HUES6 (cell line): ENCODE results near the gene BRSK2.

Experiments used
- H3K27ac ChIP-seq: 2 replicates; pipeline ENCODE4 v1.7.0; 2013; ENCODE audit warnings: low read depth, mild to moderate bottlenecking, low read length, inconsistent platforms
- H3K27me3 ChIP-seq: 2 replicates; pipeline ENCODE4 v1.6.1; 2013; ENCODE audit warnings: low read length; ENCODE audit not compliant: control insufficient read depth, insufficient read depth
- H3K36me3 ChIP-seq: 2 replicates; pipeline ENCODE4 v1.6.1; 2013; ENCODE audit warnings: low read length; ENCODE audit not compliant: control insufficient read depth, insufficient read depth
- H3K4me1 ChIP-seq: 2 replicates; pipeline ENCODE4 v1.6.1; 2013; ENCODE audit warnings: low read length; ENCODE audit not compliant: control insufficient read depth, insufficient read depth
- H3K4me3 ChIP-seq: 2 replicates; pipeline ENCODE4 v1.5.1; 2013; ENCODE audit warnings: low read depth, low read length
- H3K9ac ChIP-seq: one replicate; pipeline ENCODE4 v1.6.1; 2013; ENCODE audit warnings: mild to moderate bottlenecking, low read length
- H3K9me3 ChIP-seq: 2 replicates; pipeline ENCODE4 v1.6.1; 2013; ENCODE audit warnings: low read depth, low read length; ENCODE audit not compliant: control insufficient read depth, insufficient read depth

BRSK2 gene

GRCh38 chr11:1392111-1392510 is 2.4 kb downstream of the BRSK2 start:
- Histone ChIP-seq H3K27ac (no peak overlapping the region), H3K9ac (no peak overlapping the region), H3K4me3 (no peak overlapping the region), H3K9me3 (no peaks in the 10 kb centered on the region), H3K27me3 (peaks cover 44% of the 10 kb centered on the region), H3K4me1 (peaks cover 19% of the 10 kb centered on the region), H3K36me3 (no peaks in the 10 kb centered on the region)

DNA sequence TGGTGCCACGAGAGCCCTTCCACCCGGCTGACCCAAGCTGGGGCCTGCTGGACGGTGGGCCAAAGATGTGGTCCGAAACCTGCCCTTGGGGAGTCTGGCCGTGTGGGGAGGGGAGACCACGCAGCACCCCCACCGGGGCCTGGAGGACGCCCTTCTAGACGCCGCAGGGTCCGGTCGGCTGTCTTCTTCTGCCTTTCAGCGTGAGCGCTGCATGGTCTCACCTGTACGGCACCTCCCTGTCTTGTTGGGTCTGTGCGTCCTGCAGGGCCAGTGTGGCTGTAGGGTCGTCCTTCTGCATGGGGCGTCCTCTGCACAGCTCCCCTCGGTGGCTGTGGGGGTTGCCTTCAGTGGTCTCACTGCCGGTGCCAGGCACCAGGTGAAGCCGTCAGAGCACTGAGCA is 2.8 kb downstream of the BRSK2 start:
- H3K4me1 ChIP-seq, result peaks cover 19% of the 10 kb centered on the region
- no peak overlapping the region for H3K9ac ChIP-seq
- H3K9me3 ChIP-seq, result no peaks in the 10 kb centered on the region
- H3K27ac ChIP-seq, result no peak overlapping the region
- H3K27me3 ChIP-seq, result peaks cover 43% of the 10 kb centered on the region
- no peak overlapping the region for H3K4me3 ChIP-seq
- no peaks in the 10 kb centered on the region for H3K36me3 ChIP-seq

GRCh38 chr11:1393038-1393710 is 3.4 kb downstream of the BRSK2 start:
- Histone ChIP-seq H3K9ac (no peak overlapping the region), H3K36me3 (no peaks in the 10 kb centered on the region), H3K4me3 (no peak overlapping the region), H3K9me3 (no peaks in the 10 kb centered on the region), H3K27ac (no peak overlapping the region), H3K27me3 (peaks cover 37% of the 10 kb centered on the region), H3K4me1 (peaks cover 14% of the 10 kb centered on the region)

DNA sequence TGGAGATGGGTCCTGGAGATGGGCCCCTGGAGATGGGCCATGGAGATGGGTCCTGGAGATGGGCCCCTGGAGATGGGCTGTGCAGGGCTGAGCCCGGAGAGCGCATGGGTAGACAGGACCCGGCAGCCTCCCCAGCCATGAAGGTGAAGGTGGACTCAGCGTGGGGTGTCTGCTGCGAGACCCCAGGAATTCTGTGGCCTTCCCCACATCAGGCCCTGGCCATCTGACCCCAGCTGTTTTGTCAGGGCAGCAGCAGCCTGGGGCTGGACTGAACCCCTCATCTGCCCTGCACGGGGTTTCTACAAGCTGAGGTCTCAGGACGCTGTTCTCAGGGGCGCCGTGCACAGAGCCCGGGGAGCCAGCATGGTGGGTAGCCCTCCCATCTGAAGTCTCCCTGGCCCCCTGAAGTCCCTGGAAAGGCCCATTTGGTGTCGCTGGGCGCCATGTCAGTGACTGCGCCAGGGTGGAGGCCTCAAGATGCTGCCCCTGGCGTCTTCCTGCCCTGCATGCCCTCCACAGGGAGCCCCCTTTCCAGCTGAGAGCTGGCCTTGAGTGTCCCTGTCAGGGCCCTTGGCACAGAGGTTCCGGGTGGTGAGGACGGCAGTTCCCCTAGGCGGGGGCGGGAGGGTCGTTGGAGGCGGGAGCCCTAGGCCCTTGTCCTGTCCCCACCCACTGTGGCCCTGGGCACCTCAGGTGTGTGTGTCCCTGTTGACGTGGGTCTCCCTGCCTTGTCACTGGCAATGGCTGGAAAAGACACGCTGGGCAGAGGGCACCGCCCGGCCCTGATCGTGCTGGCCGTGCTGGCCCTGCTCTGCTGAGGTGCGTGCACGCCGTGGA is 5.4 kb downstream of the BRSK2 start:
- Histone ChIP-seq H3K9me3 (no peaks in the 10 kb centered on the region), H3K27ac (no peak overlapping the region), H3K9ac (no peak overlapping the region), H3K36me3 (no peaks in the 10 kb centered on the region), H3K4me3 (no peak overlapping the region), H3K4me1 (peaks cover 6% of the 10 kb centered on the region; the same call in 1 of the 2 replicates), H3K27me3 (peaks cover 27% of the 10 kb centered on the region)

GRCh38 chr11:1395773-1396374 is 6.1 kb downstream of the BRSK2 start:
- H3K9me3 ChIP-seq, result no peaks in the 10 kb centered on the region
- no peak overlapping the region for H3K4me3 ChIP-seq
- peaks cover 6% of the 10 kb centered on the region; the same call in 1 of the 2 replicates for H3K4me1 ChIP-seq
- H3K27me3 ChIP-seq, result peaks cover 23% of the 10 kb centered on the region
- H3K36me3 ChIP-seq, result no peaks in the 10 kb centered on the region
- H3K27ac ChIP-seq, result no peak overlapping the region
- no peak overlapping the region for H3K9ac ChIP-seq

DNA sequence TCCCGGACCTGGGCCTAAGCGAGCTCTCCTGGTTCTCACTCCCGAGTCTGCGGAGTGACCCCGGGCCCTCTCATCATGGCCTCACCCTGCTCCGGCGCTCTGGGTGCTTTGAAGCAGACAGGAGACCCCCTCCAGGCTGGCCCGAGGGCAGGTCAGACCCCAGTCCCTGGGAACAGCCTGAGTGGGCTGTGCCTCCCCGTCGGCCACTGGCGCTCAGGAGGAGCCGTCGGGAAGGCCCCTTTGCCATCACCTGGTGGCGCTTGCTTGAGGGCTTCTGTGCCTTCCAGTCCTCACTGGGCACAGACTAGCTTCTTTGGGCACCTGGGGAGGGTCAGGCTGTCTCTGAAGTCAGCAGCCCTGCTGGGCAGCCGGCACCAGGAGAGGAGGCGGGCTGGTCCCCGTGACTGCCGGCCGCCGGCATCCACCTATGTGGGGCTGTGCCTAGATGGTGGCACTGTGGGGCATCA is 6.7 kb downstream of the BRSK2 start:
- no peaks in the 10 kb centered on the region for H3K36me3 ChIP-seq
- no peaks in the 10 kb centered on the region for H3K9me3 ChIP-seq
- H3K27ac ChIP-seq, result no peak overlapping the region
- H3K27me3 ChIP-seq, result peaks cover 17% of the 10 kb centered on the region
- H3K9ac ChIP-seq, result no peak overlapping the region
- H3K4me3 ChIP-seq, result no peak overlapping the region
- H3K4me1 ChIP-seq, result peaks cover 3% of the 10 kb centered on the region; the same call in 1 of the 2 replicates

DNA sequence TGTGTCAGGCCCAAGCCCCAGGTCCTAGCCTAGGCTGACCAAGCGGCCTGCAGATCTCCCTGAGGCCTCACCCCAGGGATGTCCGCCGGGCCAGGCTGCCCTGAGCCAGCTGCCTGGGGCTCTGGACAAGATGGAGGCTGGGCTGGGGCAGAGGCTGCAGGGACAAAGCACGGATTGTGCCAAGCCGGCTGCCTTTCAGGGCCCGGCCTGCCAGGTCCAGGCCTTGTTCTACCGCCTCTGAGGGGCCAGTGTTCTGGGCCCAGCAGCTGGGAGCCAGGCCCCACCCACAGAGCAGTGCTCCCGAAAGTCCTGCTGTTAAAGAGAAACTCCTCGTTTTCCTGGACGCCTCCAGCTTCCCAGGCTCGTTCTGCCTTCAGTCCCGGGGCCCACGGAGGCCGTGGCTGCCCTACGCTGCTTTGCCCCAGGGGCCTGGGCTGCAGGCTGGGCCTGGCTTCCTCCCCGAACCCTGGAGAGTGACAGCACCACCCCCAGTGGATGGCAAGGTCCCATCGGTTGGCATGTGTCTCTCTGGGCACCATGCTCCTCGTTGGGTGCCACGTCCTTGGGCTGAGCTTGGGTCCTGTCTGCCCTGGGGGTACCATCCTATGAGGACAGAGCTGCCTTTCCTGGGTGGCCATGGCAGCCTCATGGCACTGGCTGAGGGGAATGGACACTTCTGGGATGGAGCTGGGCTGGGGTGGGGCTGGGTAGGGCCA is 7.6 kb downstream of the BRSK2 start:
- H3K27ac ChIP-seq, result no peak overlapping the region

DNA sequence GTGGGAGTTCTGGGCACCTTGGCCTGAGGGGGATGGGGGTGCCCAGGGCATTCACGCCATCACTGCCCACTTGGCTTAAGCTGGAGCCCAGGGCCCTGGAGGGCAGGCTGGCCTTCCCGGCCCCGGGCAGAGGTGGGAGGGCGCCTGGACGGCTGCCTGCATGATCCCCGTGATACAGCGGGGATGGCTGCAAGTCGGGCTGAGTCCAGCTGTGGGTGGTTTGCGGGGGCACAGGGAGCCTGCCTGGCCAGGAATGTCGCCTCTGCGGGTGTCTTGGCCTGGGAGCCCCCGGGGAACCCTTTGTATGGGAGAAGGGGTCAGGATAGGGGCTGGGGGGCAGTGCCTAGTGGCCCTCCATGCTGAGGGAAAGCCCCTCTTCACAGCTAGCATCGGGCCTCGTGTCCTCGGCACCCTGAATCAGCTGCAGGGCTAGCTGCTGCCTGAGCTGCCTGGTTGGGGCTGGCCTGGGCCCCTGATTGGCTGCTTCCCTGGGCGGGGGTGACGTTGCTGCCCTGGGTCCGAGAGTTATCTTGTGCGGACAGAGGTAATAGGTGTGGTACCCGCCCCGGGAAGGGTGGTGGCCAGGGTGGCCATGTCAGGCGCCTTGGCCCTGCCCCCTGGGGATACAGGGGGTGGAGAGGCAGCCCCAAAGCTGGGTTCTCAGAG is 8.3 kb downstream of the BRSK2 start:
- Histone ChIP-seq H3K27ac (no peak overlapping the region), H3K36me3 (no peaks in the 10 kb centered on the region), H3K9ac (no peak overlapping the region), H3K27me3 (peaks cover 2% of the 10 kb centered on the region; the same call in 1 of the 2 replicates), H3K4me3 (no peak overlapping the region), H3K4me1 (peaks cover 3% of the 10 kb centered on the region; the same call in 1 of the 2 replicates), H3K9me3 (no peaks in the 10 kb centered on the region)

More for the DNA sequence above, 7.6 kb downstream of the BRSK2 start:
- H3K4me3 ChIP-seq, result no peak overlapping the region
- H3K36me3 ChIP-seq, result no peaks in the 10 kb centered on the region
- peaks cover 8% of the 10 kb centered on the region; the same call in 1 of the 2 replicates for H3K27me3 ChIP-seq
- no peak overlapping the region for H3K9ac ChIP-seq
- peaks cover 3% of the 10 kb centered on the region; the same call in 1 of the 2 replicates for H3K4me1 ChIP-seq
- no peaks in the 10 kb centered on the region for H3K9me3 ChIP-seq

DNA sequence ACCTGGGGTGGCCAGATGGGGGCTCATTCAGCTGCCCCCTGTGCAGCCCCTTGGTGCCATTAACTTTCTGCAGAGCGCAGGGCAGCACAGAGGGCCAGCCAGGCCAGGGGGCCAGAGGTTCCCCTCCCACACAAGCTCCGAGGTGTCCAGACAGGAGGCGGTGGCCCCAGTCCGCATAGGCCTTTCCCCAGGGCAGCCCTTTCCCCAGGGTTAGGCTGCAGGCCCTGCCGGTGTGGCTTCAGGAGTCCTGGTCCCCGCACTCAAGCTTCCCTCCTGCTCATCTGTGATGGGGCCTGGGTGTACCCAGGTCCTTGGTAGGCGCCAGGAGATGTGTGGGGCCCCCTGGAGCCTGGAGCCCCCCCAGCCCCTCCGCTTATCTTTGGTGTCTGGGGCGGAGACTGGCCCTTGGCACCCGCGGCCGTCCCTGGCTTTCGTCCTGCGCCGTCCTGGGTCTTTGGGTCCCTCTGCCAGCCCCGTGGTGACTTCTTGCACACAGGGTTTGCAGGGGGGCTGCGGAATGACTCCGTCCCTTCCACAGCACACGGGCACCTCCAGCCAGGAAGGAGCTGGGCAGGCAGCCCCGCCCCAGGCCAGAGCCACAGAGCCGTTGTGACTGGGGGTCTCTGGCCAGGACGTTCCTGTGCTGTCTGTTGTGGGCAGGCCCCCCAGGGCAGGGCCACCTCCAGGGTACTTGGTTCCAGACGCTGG is 8.9 kb downstream of the BRSK2 start:
- H3K27ac ChIP-seq, result no peak overlapping the region
- H3K4me1 ChIP-seq, result peaks cover 3% of the 10 kb centered on the region; the same call in 1 of the 2 replicates
- H3K4me3 ChIP-seq, result no peak overlapping the region
- no peak overlapping the region for H3K9ac ChIP-seq
- H3K9me3 ChIP-seq, result no peaks in the 10 kb centered on the region
- no peaks in the 10 kb centered on the region; the same call in 1 of the 2 replicates for H3K27me3 ChIP-seq
- H3K36me3 ChIP-seq, result no peaks in the 10 kb centered on the region
